HG03571 (cell line): ENCODE results near the gene ACTN2.

ENCODE experiments used
- ATAC-seq: cut with Tn5 transposase; IDR thresholded peaks from one replicate; pipeline ENCODE4 v1.9.1; 2021; ENCODE audit not compliant: unreplicated experiment

ACTN2 gene

GRCh38 chr1:236765831-236766230 is 79.5 kb downstream of the ACTN2 start:
- no peak for ATAC-seq

- no peak for ATAC-seq
Observed at GRCh38 chr1:236766506-236766905, 80.2 kb downstream of the ACTN2 start.

- no peak for ATAC-seq
Observed at GRCh38 chr1:236767276-236767675, 81.0 kb downstream of the ACTN2 start.

- ATAC-seq = no peak
Observed at GRCh38 chr1:236768601-236769000, 82.3 kb downstream of the ACTN2 start.

- no peak for ATAC-seq
Observed at GRCh38 chr1:236773919-236774318, 87.6 kb downstream of the ACTN2 start.

GRCh38 chr1:236774926-236775325 is 88.6 kb downstream of the ACTN2 start:
- ATAC-seq = no peak

GRCh38 chr1:236779312-236779711 is 93.0 kb downstream of the ACTN2 start:
- no peak for ATAC-seq

- no peak for ATAC-seq
Observed at GRCh38 chr1:236785477-236785876, 99.2 kb downstream of the ACTN2 start.

- ATAC-seq = no peak
Observed at GRCh38 chr1:236786453-236786852, 100.2 kb downstream of the ACTN2 start.

- ATAC-seq = no peak
Observed at GRCh38 chr1:236794585-236795034, 108.3 kb downstream of the ACTN2 start.

- peak; percentile 98 for ATAC-seq
Observed at GRCh38 chr1:236795035-236795756, 108.9 kb downstream of the ACTN2 start, which contains the start of gene MTR. Gene MTR (plus strand): TSS chr1:236795292. CDS start chr1:236795704, 412 bp downstream.

- ATAC-seq = peak; percentile 26
Observed at GRCh38 chr1:236795757-236796667, 109.7 kb downstream of the ACTN2 start.

GRCh38 chr1:236799001-236799400 is 112.7 kb downstream of the ACTN2 start:
- no peak for ATAC-seq

- no peak for ATAC-seq
Observed at GRCh38 chr1:236800002-236800620, 113.8 kb downstream of the ACTN2 start.

- no peak for ATAC-seq
Observed at GRCh38 chr1:236800623-236801022, 114.3 kb downstream of the ACTN2 start.

- no peak for ATAC-seq
Observed at GRCh38 chr1:236802264-236802663, 116.0 kb downstream of the ACTN2 start.

GRCh38 chr1:236806634-236807033 is 120.3 kb downstream of the ACTN2 start:
- ATAC-seq = no peak

- no peak for ATAC-seq
Observed at GRCh38 chr1:236808005-236808404, 121.7 kb downstream of the ACTN2 start.

- no peak for ATAC-seq
Observed at GRCh38 chr1:236808564-236809130, 122.3 kb downstream of the ACTN2 start.

- no peak for ATAC-seq
Observed at GRCh38 chr1:236809148-236809547, 122.8 kb downstream of the ACTN2 start.

GRCh38 chr1:236810018-236810417 is 123.7 kb downstream of the ACTN2 start:
- no peak for ATAC-seq
